Inflammatory macrophage (primary cell): Measurements from ENCODE around the gene THSD4.
"Not testable (repeated sequence)": the region's sequence is repeated elsewhere in the genome, so short reads cannot be mapped to it uniquely, and the experiment has no call there.

Experiments used
- DNase-seq, 2 donors: peaks; one replicate each; pipeline ENCODE4 v3.0.0-alpha.2; 2020 to 2022

Gene THSD4

DNA sequence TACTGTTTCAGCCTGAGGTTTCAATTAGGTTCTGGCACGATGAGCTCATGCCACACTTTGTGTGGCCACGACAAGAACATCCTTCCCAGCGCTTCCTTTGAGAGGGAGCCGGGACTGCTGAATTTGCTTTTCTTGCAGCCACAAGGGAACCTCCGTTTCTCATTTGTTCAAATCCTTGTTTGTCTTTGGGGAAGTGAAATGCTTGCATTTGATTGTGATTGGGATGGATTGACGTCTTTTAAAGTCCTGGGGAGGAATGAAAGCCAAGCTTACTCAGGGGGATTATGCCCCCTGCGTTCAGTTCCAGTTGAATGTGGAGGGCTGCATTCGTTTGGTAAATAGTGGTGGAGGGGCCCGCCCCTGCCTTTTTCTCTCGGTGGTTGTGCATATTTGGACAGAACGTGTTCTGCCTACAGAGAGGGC is 277.6 kb downstream of the THSD4 start:
- DNase-seq: no peak

DNA sequence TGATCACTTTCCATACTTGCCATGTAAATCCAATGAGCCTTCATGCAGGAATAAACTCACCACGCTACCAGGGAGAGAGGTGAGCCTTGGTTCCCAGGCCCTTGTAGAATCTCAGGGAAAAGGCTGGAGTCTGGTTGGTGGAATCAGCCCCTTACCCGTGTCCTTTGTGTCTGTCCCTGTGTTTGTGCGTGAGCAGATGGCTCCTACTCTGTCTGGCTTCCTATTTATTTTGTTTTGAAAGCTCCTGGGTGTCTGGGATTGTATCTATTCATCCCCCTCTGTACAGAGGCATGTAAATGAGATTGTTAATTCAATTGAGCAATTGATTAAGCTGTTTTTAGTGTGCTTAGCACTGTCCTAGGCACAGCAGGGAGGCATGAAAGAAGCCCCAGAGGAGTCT is 278.1 kb downstream of the THSD4 start:
- DNase-seq: no peak

DNA sequence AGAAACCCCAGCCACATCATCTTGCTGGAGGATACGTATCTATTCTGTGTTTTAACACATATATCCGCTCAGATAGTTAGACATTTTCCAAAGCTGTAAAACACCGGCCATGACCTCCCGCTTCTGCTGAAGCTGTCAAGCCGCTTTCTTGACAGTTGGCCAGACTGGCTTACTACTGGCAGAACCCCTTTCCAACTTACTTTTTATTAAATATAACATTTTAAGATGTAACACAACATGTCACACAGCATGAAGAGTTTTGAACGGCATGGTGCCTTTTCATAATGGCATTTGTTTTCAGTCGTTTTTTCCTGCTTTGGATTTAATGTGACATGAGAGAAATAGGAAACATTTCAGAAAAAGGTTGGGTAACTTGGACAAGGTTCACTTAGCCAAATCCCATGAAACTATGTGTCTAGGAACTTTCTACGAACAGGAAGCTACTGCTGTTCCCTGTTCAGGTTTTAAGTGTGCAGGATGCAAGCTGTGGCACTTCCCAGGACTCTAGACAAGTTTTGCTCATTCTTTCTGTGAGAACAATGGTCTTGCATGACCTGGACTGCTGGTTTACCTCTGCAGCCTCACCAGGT is 281.4 kb downstream of the THSD4 start:
- DNase-seq: no peak

DNA sequence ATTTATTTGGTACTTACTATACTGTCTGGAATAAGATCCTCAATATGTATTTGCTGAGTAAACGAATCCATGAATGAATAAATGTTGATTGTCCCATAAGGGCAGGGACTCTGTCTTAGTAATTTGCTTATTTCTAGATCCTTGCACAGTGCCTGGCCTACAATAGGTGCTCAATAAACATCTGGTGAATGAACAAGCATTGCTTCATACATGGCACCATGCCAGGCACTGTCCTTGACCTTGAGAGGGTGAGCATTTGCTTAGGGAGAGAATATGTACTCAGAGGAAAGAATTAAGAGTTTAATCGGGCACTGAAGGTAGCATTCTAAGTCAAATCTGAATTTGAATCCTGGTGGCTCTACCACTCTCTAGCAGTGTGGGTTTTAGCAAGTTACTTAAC is 282.1 kb downstream of the THSD4 start:
- DNase-seq: no peak

DNA sequence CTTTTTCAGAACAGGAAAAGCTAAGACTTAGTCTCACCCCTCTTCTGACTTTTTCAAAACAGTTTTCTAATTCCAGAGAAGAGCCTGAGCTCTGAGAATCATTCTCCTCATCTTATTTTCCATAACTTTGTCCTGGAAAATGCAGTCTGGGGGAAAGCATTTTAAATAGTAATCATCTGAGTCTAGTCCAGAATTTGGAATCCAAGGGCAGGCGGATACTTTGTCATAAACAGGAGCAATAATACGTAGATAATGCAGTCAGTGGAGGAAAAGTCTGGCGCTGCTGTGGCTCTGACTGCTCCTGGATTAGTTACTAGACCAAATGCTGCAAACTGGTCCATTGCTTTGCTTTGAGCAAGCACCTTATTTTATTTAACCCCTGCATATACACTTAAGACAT is 285.0 kb downstream of the THSD4 start:
- DNase-seq: no peak

DNA sequence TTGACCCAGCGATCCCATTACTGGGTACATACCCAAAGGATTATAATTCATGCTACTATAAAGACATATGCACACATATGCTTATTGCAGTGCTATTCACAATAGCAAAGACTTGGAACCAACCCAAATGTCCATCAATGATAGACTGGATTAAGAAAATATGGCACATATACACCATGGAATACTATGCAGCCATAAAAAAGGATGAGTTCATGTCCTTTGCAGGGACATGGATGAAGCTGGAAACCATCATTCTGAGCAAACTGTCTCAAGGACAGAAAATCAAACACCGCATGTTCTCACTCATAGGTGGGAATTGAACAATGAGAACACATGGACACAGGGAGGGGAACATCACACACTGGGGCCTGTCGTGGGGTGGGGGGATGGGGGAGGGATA is 286.5 kb downstream of the THSD4 start:
- DNase-seq: not testable (repeated sequence)

DNA sequence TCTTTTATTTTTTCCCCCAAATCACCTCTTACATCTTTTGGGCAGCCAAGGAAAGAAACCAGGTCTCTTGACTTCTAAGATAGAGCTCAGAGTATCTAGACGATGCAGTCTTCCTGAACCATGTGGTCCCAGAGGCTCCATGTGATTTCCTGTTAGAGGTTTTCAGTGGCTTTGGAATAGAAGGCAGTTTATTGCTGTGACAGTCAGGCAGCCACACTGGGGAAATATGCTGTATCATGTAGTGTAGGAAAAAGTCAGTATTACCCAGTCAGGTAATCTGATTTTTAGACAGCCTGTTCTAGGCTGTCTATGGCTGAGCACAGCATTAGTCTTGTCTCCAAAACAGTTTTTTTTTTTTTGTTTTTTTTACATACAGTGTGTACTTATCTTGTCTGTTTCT is 294.3 kb downstream of the THSD4 start:
- DNase-seq: no peak

DNA sequence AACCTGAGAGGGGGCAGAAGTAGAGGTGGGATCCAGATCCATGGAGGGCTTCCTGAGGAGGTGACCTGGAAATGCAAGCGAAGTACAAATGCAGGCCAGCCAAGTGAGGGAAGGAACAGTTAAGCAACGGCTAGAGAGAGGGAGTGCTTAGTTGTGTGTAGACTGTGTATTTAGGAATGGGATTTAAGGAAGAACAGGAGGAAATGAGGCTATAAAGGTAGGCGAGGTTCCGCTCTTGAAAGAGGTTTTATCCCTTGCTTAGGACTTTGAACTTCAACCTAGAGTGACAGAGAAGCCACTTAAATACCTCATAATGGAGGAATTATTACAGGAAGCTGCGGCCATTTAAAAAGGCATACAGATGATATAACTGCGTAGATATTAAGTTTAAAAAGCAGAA is 295.1 kb downstream of the THSD4 start:
- DNase-seq: no peak

DNA sequence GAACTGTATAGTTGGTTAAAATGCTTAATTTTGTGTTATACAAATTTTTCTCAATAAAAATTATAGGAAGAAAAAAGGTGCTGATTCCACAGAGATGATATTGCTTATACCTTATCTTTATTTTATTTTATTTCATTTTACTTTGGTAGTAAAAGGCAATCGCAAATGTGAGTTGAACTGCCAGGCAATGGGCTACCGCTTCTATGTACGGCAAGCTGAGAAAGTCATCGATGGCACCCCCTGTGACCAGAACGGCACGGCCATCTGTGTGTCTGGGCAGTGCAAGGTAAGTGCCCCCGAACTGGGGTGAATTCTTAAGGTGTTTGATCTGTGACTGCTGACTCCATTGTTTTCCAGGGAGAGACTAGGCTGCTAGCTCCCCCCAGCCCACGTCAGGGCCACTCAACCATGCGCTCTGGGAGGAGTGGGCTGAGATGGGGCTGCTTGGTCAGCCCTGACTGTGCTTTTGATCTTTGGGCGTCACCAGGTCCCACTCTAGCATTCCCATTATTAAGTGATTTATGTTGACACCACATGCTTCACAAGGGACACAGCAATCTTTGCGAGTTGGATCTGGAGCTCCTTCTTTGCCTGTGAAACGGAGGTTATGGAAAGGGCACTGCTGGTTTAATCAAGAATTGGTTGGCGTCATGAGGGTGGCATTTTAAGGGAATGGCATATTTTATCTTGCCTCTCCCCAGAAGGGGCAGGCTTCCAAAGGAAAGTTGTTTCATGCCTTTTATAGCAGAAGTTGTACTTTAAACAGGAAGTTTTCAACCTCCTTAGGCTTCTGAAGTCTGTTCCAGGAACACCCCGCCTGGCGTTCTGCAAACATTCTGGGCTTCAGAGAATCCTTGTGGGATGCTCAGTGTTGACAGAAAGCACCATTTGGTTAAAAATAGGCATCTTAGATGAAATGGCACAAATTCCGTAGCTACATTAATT is 296.5 kb downstream of the THSD4 start:
- no peak for DNase-seq

DNA sequence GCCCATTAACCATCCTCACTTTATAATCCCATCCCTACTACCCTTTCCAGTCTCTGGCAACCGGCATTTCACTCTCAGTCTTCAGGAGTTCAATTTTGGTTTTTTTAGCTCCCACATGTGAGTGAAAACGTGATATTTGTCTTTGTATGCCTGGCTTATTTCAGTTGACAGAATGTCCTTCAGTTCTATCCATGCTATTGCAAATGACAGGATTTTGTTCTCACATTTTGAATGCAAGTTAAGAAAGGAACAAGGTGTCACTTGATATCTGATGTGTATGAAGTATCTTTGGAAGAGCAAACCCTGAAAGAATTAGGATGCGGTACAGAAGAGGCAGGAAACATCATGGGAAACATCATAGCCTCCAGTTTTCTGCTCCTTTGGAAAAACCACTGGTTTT is 298.1 kb downstream of the THSD4 start:
- no peak for DNase-seq

DNA sequence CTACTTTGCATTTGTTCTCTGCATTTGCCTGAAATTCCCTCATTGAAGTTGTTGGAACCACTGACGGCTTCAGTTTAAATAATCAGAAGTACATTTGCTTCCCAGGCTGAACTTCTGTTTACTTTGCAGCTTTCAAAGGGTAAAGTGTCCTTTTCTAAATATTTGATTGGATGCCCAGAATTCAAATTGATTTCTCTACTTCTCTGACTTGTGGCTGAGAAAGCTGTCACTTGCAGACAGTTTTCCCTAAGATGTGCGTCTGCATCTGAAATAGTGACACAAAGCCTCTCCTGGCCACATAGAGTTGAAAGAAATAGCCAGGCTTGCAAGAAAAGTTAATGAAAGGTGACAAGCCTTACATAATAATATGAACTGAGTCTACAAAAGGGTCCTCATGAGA is 299.6 kb downstream of the THSD4 start:
- DNase-seq: no peak

DNA sequence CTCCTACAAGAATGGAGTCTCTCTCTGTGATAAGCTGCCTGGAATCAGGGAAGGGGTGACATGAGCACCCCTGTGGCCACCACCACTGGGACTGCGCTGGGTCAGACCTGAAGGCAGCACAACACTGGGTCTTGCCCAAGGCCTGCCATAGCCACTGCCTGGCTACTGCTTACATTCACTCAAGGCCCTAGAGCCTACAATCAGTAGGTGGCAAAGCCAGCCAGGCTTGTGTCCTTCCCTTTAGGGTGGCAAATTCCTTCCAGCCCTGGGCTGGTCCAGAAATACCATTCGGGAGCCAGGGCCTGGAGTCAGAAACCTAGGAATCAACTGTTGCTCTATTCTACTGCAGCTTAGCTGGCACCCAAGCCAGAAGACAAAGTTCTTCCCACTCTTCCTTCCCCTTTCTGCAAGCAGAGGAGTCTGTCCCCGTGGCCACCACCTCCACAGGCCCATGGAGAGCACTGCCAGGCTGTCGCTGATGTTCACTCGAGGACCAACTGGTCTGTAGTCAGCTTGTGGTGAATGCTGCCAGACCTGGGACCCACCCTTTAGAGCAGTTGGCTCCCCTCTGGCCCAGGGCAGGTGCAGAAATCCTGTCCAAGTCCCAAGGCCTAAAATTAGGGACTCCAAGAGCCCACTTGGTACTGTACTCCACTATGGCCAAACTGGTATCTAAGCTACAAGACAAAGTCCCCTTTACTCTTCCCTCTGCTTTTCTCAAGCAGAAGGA is 307.4 kb downstream of the THSD4 start:
- peak in 1 of 2 donors; percentile 11 for DNase-seq

DNA sequence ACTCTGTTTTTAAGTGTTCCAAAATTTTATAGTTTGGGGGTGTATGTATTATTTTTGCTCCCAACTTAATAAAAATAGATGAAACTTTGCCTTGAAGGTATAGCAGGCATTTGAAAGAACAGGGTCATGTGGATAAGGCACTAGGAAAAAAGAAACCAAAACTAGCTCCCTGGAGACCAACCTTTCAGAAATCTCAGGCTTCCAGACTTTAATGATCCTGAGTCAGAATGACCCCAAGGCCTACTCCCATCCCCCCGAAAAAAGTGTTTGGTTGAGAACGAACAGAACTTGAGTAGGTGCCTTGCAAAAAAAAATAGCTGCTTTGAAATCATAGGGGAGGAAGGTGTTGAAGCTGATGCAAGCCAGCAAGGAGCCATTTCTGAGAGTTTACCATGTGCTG is 309.5 kb downstream of the THSD4 start:
- no peak for DNase-seq

DNA sequence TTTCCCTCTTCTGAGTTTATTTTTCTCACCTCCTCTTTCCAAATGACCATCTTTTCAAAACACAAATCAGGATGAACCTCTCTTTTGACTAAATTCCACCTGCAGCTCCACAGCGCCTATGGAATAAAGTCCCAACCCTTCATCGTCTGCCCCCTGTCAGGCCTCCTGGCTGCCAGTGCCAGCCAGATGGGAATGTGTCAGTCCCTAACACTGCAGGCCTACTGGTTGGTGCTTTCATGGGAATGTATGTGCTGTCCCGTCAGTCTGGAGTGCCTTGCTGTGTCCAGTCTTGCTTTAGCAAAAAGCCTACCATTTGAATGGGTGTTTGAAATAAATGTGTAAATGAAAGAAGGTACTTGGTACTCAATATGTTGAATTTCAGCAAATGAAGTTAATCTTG is 310.1 kb downstream of the THSD4 start:
- no peak for DNase-seq

DNA sequence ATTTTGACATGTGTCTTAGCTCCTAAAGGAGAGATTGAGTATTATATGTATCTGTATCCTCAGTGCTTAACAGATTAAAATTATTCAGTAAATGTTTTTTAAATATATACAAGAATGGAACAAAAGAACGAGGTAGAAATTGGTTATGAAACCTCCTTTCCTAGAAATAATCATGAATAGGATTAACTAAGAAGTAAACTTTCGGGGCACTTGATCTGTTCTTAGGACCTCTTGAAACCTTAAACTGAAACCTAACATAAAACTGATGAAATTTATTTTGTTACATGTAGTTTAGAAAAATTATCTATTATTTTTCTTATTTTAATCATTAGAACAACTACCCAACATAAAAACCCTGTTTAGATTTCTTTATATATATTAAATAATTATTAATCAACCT is 311.5 kb downstream of the THSD4 start:
- no peak for DNase-seq

DNA sequence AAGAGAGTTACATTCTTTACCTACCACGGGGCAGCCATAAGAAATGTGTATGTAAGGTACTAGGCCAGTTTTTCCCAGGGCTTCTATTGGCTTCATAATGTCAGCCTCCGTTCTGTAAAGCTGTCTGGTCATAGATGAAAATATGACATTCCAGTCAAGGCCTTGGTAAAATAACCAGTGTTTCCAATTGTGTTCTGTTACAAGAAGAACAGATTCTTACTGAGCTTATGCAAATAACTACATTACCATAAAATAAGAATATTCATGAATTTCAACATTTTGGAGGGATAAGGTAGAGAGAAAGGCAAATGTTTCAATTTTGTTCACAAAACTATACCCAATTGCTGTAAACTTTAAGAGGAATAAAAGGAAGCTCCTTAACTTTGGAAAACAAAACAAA is 315.5 kb downstream of the THSD4 start:
- DNase-seq: no peak

DNA sequence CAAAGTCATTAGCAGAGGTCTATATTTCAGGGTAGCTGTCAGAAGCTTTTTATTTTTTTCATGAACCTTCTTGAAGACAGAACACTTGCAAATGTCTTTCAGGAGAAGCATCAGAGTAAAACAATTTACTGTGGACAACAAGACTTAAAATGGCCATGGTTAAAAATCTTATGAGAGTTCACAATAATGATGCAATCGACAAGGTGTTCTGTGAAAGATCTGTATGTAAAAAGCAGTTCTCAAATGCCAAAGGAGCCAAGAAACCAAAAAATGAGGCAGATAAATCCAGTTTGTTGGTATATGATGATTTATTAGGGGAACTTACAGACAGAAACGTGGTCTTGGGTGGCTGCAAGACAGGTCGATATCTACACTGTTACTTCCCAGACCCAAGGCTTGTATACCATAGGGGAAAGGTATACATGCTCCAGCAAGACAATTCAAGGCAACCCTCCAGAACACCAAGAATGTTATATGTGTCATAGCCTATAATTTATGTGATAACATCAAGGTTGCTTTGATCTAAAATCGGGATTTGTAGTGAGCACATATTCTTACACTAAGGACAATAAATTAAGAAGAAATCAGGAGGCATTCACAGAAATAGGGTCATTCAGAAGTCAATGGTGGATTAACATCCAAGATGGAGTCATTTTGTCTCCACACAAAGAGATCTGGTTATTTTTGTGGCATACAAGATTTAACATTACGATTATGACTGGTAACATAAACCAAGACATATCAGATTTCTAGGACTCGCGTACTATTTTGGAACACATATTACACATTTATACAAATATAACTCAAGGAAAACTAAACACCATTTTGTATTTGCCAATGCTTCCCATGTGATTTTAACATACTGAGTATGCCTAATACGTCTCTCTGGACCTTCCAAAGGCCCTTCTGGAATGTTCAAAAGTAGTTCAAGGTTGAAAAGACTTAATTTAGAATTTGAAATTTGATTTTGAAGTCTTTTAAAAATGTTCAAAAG is 316.4 kb downstream of the THSD4 start:
- no peak for DNase-seq

DNA sequence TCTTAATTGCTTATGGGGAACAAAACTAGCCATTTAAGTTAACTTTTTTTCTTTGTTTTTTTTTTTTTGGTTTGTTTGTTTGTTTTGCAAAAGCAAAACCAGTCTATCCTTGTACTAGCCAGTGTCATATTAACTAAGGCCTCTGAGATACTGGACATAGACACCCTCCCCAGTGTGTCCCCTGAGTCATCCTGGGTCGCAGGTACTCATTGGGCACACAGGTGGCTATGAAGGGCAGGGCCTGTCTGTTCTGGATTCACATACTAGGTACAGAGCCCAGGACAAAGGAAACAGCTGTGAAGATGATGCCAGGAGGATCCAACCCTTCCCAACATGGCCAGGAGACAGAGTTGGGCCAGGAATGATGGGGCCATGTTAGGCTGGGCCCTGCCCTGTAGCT is 318.1 kb downstream of the THSD4 start:
- no peak for DNase-seq

DNA sequence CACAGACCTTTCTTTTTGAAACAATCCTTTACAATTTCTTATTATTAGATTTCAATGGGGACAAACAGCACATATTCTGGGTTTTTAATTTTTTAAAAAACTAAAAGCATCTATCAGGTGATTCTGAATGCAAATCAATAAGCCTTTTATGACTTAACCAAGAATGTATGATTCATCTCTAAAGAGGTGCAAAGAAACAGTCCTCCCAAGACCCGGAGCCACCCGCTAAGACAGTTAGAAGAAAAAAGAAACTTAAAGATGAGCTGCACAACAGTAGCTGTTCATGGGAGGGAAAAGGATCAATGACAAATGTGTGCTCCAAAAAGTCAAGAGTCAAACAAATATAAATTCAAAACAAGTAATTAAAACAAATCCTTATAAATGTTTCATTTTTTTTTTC is 319.5 kb downstream of the THSD4 start:
- no peak for DNase-seq

DNA sequence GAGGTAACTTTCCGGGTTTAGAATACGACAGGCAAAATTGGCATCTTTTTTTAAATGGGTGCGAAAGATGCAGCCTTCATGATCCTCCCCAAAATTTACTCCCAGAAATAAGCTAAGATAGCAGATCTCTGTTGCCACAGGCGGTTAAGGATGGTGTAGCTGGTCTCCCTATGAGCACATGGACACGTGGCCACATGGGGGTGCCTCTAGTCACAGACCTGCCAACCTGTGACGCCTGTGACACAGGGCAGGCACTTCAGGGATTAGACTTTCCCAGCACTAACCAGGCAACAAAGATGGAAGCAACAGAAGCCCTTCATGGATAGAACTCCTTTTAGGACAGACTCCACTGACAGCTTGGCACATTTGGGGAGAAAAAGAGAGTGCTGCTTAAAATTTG is 320.3 kb downstream of the THSD4 start:
- DNase-seq: no peak

DNA sequence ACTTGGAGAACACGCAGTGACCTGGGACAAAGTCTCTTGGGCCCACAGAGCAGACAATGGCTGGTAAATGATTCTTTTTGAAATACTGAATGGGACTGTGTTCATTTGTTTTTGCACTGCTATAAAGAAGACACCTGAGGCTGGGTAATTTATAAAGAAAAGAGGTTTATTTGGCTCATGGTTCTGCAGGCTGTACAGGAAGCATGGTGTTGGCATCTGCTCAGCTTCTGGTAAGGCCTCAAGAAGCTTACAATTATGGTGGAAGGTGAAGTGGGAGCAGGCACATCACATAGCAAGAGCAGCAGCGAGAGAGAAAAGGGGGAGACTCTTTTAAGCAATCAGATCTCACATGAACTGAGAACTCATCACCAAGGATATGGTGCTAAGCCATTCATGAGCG is 321.6 kb downstream of the THSD4 start:
- DNase-seq: no peak

DNA sequence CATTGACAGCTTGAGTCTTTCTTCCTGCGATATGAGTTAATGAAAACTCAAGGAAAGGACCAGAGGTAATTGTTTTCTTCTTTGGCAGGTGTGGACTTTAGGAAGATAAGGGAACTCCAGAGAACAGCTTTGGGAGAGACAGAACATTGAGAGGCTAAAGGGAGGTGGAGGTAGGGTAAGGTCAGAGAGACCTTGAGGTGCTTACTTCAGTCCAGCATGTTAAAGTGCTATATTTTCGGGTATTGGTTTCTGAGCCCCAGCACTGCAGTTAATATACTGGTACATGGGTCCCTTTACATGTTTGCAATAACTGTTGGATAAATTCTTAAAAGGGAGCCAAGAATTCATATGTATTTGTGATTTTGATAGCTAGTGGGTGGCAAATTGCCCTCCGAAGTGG is 322.1 kb downstream of the THSD4 start:
- DNase-seq: no peak
